Measurements from ENCODE around the gene NREP.

The NREP gene, protein sequence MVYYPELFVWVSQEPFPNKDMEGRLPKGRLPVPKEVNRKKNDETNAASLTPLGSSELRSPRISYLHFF

DNA sequence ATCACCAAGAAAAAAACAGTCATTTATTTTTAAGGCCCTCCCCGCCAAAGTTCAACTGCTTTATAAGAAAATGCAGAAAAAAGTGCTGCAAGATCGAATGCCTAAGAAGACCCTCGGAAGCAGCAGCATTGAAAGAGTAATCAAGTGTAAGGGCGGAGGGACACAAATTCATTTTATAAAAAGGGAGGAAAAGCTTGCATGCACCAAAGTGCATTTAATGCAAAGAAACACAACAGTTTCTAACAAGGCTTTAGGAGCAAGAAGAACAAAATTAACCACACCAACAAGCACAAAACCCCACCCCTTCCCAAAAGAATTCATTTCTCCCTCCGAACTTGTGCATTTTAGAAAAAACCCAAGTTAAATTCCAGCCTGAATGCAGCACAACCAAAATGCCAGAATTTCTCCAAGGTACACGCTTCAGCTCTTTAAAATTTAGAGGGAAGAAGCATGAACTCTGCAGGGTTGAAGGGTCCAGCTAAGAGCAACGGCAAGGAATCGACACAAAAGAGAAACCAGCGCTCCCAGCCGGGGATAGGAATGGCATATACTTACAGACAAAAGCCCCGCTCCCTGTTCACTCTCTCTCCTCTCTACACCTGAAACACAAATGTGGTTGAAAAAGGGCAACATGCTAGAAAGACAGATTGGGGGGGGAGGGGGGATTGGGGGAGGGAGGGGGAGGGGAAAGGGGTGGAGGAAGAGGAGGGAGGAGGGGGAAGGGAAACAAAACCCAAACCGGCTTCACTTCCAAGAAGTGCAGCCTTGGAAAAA lies at the start of gene NREP:
Gene NREP (minus strand): TSS at position 614 of the 774 bp plus-strand sequence. CDS start 1,422 bp downstream, outside the sequence.
- Mint-ChIP-seq H3K27me3 (peaks cover 18% of the 10 kb centered on the region), H3K36me3 (ENCODE audit: low read depth) (no peaks in the 10 kb centered on the region), H3K27ac (peak within 1 kb of the TSS; percentile 84), H3K9me3 (no peaks in the 10 kb centered on the region), H3K4me1 (ENCODE audit: low read depth) (peaks cover 19% of the 10 kb centered on the region), H3K4me3 (peak within 1 kb of the TSS; percentile 82)
- no peak for DNase-seq

DNA sequence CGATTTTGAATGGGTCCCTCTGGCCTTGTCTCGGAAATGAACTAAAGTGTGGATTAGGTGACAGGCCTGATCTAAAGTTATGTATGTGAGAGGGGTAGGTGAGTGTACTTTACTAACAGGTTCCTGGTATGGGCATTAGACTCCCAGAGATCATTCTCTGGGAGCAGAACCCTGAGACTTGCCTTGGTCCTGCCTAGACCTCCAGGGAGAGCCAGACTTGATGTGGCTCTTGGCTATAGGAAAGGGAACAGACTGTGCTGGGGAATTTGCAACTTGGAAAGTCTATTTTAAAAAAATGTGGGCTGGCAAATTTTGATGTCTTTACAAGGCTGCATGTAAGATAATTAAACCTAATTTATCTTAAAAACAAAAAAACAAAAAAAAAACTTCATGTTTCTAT lies 49.8 kb upstream of the NREP start:
- no peaks in the 10 kb centered on the region for H3K9me3 Mint-ChIP-seq
- no peaks in the 10 kb centered on the region for H3K27me3 Mint-ChIP-seq
- H3K4me3 Mint-ChIP-seq: no peak overlapping the region
- no peak overlapping the region for H3K27ac Mint-ChIP-seq
- H3K36me3 Mint-ChIP-seq (ENCODE audit: low read depth): no peaks in the 10 kb centered on the region
- H3K4me1 Mint-ChIP-seq (ENCODE audit: low read depth): peaks cover 2% of the 10 kb centered on the region
- no peak for DNase-seq

DNA sequence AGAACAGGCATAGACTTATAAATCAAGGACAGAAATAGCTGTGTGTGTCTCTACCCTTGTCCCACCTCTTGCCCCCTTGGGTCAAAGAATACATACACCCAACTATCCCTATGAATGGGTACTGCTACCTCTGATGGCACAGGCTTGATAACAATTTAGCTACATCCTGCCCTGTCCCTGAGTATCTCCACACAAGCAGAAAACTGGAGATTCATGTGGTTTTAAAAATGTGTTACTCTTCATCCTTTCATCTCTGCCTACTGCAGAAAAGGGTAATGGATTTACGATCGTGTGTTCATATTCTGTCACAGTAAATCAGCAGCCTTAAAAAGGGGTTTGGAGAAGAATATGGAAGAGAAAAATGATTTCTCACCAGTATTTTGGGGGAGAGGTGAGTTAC lies 49.2 kb upstream of the NREP start:
- H3K9me3 Mint-ChIP-seq: no peaks in the 10 kb centered on the region

DNA sequence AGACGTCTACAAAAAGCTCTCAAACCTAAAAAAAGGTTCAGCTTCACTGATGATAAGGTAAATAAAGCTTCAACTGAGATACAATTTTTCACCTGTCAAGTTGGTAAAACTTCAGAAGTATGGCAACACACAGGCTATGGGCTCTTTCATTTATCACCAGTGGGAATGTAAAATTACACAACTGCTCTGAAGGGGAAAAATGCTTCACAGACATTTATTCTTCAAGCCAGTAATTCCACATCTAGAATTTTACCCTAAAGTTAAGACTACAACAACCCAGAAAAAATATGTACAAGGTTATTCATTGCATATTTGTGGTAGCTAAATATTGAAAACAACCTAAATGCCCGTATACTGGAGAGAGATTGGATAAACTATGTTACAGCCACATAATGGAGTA lies 48.1 kb upstream of the NREP start:
- no peaks in the 10 kb centered on the region for H3K9me3 Mint-ChIP-seq
- DNase-seq: no peak
- no peaks in the 10 kb centered on the region for H3K36me3 Mint-ChIP-seq (ENCODE audit: low read depth)
- H3K4me3 Mint-ChIP-seq: no peak overlapping the region
- H3K27ac Mint-ChIP-seq: no peak overlapping the region
- peaks cover 2% of the 10 kb centered on the region for H3K4me1 Mint-ChIP-seq (ENCODE audit: low read depth)
- no peaks in the 10 kb centered on the region for H3K27me3 Mint-ChIP-seq

More for the DNA sequence above, 49.2 kb upstream of the NREP start:
- Mint-ChIP-seq H3K27me3 (no peaks in the 10 kb centered on the region), H3K36me3 (ENCODE audit: low read depth) (no peaks in the 10 kb centered on the region), H3K4me3 (no peak overlapping the region), H3K27ac (no peak overlapping the region), H3K4me1 (ENCODE audit: low read depth) (peaks cover 2% of the 10 kb centered on the region)
- no peak for DNase-seq

DNA sequence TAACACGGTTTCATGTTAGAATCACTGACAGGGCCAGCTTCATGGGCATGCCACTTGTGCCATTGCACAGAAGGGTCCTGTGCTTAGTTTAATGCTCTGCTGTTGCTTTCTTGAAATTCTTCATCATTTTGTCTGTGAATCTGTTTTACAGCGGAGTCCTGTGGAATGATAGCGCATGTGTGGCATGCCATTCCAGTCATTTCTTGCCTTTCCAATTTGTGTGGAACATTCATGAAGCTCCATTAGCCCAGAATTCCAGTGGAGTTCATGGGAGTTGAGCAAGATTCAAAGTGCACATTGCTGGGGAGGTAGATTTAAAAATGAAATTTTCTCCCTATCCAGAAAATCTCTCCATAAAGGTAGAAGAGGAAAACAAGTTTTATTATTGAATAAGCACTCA lies 43.4 kb upstream of the NREP start:
- no peaks in the 10 kb centered on the region for H3K27me3 Mint-ChIP-seq
- no peak overlapping the region for H3K27ac Mint-ChIP-seq
- H3K4me3 Mint-ChIP-seq: no peak overlapping the region
- no peaks in the 10 kb centered on the region for H3K36me3 Mint-ChIP-seq (ENCODE audit: low read depth)
- no peaks in the 10 kb centered on the region for H3K9me3 Mint-ChIP-seq
- no peak for DNase-seq
- H3K4me1 Mint-ChIP-seq (ENCODE audit: low read depth): no peaks in the 10 kb centered on the region

DNA sequence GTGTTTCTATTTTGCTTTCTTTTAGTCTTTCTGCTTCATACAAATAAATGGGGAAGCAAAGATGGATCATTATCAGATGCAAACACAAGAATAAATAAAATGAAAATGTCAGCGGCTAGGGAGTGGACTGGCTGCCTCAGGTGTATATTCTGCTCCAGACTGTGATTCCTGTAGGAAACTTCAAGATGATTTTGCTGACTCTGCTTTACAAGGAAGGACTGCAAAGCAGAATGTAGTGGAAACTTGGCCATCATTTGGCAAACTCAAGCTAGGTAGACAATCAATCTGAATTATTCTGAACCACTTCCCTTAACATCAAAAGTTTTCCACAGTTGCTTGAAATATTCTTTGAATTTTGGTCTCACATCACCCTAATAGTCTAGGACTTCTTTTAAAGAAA lies 38.1 kb upstream of the NREP start:
- Mint-ChIP-seq H3K27me3 (no peaks in the 10 kb centered on the region), H3K36me3 (ENCODE audit: low read depth) (no peaks in the 10 kb centered on the region), H3K4me3 (no peak overlapping the region), H3K27ac (no peak overlapping the region), H3K9me3 (no peaks in the 10 kb centered on the region), H3K4me1 (ENCODE audit: low read depth) (no peaks in the 10 kb centered on the region)
- no peak for DNase-seq

DNA sequence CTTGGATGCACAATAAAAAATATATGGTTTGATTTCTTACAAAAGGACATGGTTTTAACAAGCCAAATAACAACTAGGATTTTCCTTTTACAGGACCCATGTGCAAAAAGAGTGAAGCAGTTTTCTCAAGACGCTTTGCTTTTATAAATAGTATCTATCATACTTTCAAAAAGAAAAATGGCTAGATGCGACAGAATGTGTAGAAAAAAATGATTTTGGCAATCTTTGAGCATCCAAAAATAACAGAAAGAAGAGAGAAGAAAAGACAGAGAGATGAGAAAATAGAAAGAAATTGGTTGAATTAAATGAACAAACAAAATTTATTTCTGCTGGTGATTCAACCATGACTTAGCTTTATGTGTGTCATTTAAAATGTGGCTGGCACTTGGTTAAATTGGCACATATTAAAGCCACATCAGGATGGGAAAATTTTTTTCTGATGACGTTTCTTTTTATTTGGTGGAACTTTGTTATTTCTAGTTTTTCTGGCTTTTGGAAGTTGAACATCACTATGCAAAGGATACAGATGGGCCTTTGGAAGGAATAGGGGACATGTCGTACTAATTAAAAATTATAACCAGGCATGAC lies 35.6 kb upstream of the NREP start:
- no peaks in the 10 kb centered on the region for H3K4me1 Mint-ChIP-seq (ENCODE audit: low read depth)
- H3K27ac Mint-ChIP-seq: no peak overlapping the region
- no peak for DNase-seq
- no peaks in the 10 kb centered on the region for H3K36me3 Mint-ChIP-seq (ENCODE audit: low read depth)
- H3K4me3 Mint-ChIP-seq: no peak overlapping the region
- H3K9me3 Mint-ChIP-seq: no peaks in the 10 kb centered on the region
- no peaks in the 10 kb centered on the region for H3K27me3 Mint-ChIP-seq

DNA sequence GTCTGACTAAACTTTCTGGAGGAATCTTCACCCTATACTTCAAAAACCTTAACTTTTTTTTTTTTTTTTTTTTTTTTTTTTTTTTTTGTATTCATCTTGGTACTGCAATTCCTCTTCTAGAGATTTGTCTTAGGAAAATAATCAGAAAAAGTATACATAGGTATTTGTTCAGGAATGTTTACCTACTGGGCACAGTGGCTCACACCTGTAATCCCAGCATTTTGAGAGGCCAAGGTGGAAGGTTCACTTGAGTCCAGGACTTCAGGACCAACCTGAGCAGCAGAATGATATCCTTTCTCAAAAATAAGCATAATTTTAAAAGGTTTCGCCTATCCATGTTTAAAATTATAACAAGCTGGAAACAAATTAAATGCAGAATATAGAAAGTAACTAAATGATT lies 33.3 kb upstream of the NREP start:
- no peak overlapping the region for H3K4me3 Mint-ChIP-seq
- H3K27ac Mint-ChIP-seq: no peak overlapping the region
- H3K27me3 Mint-ChIP-seq: no peaks in the 10 kb centered on the region
- no peaks in the 10 kb centered on the region for H3K9me3 Mint-ChIP-seq
- no peaks in the 10 kb centered on the region for H3K4me1 Mint-ChIP-seq (ENCODE audit: low read depth)
- DNase-seq: no peak
- no peaks in the 10 kb centered on the region for H3K36me3 Mint-ChIP-seq (ENCODE audit: low read depth)

DNA sequence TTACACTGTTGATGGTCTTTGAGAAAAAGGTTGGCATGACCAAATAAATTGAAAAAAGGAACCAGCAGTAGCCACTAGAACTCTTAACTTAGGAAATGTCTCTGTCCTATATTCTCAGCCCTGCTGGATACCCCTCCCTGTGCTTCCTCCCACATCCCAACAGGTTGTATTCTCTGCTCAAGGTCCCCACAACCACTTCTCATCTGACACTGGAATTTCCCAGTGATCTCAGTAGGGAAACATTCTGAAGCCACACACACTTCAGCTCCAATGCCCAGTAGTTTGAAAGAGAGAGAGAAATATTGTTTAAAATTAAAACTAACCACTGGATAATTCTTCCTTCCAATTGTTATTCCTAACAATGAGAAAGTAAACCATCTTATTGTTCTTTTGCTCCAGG lies 30.0 kb upstream of the NREP start:
- DNase-seq: no peak

DNA sequence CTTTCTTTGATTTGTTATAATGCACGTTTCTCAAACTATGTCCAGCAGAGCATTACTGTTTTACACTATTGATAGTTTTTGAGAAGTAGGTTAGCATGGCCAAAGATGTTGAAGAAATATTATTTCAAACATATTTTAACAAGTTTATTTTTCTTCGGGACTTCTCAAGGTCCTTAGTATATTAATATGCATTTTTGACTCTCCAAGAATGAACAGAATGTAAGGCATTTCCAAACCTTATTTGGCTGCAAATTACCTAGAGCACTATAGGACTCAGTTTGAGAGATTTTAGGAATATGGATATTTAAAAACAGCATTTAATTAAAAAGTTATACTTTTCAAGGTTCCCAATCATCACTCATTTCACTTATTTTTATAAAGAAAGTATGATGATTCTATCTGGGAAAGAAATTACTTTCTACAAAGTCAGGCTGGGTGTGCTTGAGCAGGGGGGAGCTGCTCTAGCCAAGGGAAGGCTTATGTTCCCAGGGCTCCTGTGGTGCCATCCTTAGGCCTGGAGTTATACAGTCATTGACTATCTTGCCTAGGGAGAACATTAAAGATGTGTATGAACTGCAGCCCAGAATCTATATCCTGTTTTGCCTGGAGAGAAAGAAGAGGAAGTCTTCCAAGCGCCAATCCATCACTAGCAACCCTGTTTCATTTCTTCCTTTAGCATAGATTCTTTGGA lies 27.6 kb upstream of the NREP start:
- Mint-ChIP-seq H3K27me3 (no peaks in the 10 kb centered on the region), H3K36me3 (ENCODE audit: low read depth) (no peaks in the 10 kb centered on the region), H3K9me3 (no peaks in the 10 kb centered on the region), H3K27ac (no peak overlapping the region), H3K4me1 (ENCODE audit: low read depth) (no peaks in the 10 kb centered on the region), H3K4me3 (no peak overlapping the region)
- no peak for DNase-seq

More for the DNA sequence above, 30.0 kb upstream of the NREP start:
- H3K9me3 Mint-ChIP-seq: no peaks in the 10 kb centered on the region
- H3K27me3 Mint-ChIP-seq: no peaks in the 10 kb centered on the region
- H3K4me1 Mint-ChIP-seq (ENCODE audit: low read depth): no peaks in the 10 kb centered on the region
- no peak overlapping the region for H3K4me3 Mint-ChIP-seq
- H3K27ac Mint-ChIP-seq: no peak overlapping the region
- H3K36me3 Mint-ChIP-seq (ENCODE audit: low read depth): no peaks in the 10 kb centered on the region

DNA sequence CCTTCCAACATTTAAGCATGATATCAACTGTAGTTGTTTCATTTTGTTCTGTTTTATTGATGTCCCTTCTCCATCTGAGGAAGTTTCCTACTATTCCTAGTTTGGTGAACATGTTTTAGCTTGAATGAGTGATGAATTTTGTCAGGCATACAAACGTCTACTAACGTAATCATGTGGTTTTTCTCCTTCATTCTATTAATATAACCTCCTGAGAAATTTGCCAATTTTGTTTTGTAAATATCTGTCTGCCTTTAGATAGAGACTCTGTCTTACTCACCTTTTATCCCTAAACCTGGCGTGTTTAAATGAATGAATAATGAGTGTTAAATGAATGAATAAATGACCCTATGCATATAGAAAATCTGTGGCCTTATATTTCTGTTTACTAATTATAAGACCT lies 26.5 kb upstream of the NREP start:
- H3K36me3 Mint-ChIP-seq (ENCODE audit: low read depth): no peaks in the 10 kb centered on the region
- no peaks in the 10 kb centered on the region for H3K27me3 Mint-ChIP-seq
- no peak overlapping the region for H3K27ac Mint-ChIP-seq
- no peak overlapping the region for H3K4me3 Mint-ChIP-seq
- DNase-seq: no peak
- no peaks in the 10 kb centered on the region for H3K4me1 Mint-ChIP-seq (ENCODE audit: low read depth)
- no peaks in the 10 kb centered on the region for H3K9me3 Mint-ChIP-seq

DNA sequence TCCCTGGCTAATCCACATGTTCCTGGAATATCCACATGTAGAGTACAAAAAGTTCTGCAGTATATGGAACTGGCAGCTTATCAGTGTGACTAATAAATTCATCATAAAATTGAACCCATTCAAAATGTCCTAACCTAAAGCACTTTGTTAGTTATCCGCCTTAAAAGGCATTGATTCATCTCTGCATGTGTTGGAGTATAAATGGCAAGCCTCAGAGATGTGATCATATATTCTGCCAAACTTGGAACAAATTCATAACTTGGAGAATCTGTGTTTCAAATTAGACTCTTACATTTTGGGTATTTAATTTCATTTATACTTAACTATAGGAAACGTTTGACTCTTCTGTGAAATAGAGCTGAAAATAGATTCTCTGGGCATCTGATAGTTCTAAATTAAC lies 25.2 kb upstream of the NREP start:
- H3K27me3 Mint-ChIP-seq: no peaks in the 10 kb centered on the region
- H3K9me3 Mint-ChIP-seq: no peaks in the 10 kb centered on the region
- H3K4me1 Mint-ChIP-seq (ENCODE audit: low read depth): no peaks in the 10 kb centered on the region
- H3K27ac Mint-ChIP-seq: no peak overlapping the region
- H3K36me3 Mint-ChIP-seq (ENCODE audit: low read depth): no peaks in the 10 kb centered on the region
- DNase-seq: no peak
- no peak overlapping the region for H3K4me3 Mint-ChIP-seq

DNA sequence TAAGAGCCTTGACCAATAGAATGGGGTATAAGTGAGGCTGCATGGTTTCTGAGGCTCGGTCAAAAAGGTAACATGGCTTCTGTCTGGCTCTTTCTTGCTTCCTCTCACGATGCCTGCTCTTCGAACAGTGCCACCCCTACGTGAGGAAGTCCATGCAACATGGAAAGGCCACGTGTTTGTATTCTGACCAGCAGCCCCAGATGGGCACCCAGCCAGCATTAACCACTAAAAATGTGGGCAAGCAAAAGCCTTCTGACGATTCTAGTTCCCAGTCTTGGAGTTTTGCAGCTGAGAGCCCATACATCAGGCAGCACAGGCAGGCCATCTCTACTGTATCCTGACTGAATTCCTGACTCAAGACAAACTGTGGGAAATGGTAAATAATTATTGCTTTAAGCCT lies 24.2 kb upstream of the NREP start:
- no peaks in the 10 kb centered on the region for H3K36me3 Mint-ChIP-seq (ENCODE audit: low read depth)
- H3K27me3 Mint-ChIP-seq: no peaks in the 10 kb centered on the region
- DNase-seq: no peak
- no peaks in the 10 kb centered on the region for H3K9me3 Mint-ChIP-seq
- H3K27ac Mint-ChIP-seq: no peak overlapping the region
- H3K4me1 Mint-ChIP-seq (ENCODE audit: low read depth): no peaks in the 10 kb centered on the region
- H3K4me3 Mint-ChIP-seq: no peak overlapping the region

DNA sequence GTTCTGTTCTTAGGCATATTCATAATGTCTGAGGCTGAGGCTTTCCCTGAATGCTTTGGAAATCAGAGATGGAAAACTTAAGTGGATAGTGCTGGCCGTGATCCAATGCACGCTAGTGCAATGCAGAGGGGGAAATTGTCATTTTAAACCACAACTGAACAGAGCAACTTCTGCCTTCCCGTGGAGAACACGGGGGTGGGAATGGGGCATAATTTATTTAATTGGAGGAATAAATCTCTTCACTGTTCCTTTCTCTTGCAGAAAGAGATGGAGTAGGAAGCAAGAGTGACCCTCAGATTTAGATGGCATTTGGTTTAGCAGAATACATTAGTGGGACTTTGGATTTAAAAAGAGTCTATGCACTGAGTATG lies 22.9 kb upstream of the NREP start:
- Mint-ChIP-seq H3K36me3 (ENCODE audit: low read depth) (no peaks in the 10 kb centered on the region), H3K27me3 (no peaks in the 10 kb centered on the region), H3K4me1 (ENCODE audit: low read depth) (no peaks in the 10 kb centered on the region), H3K27ac (no peak overlapping the region), H3K9me3 (no peaks in the 10 kb centered on the region), H3K4me3 (no peak overlapping the region)
- no peak for DNase-seq

DNA sequence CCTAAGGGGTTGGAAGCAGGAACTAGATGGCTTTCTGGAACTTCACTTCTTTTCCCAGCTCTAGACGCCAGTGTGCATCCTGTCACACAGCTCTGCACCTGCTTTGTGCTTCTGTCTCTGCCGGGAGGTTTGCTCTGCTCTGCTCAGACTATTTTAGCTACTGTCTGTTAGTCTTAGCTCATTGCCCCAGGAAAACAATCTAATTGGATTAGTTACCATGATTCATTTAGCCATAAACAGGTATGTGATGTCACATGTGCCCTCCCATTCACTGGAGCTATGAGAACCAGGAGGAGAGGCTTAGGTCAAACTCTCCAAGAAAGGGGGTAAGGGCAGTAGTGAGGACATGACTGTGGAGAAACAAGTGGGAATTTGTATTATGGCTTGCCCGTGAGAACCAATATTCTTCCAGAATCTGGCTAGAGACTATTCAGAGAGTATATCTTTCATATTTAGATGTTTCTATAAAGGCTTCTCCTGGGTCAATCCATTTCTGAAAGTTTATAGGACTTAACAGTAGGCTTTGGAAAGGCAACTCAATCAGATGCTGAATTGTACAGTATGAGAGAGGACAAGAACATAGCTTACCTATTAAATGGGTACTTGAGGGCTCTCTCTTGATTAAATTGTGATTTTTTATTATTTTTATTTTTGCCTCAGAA lies 22.4 kb upstream of the NREP start:
- Mint-ChIP-seq H3K27ac (no peak overlapping the region), H3K4me1 (ENCODE audit: low read depth) (no peaks in the 10 kb centered on the region), H3K27me3 (no peaks in the 10 kb centered on the region), H3K9me3 (no peaks in the 10 kb centered on the region), H3K4me3 (no peak overlapping the region), H3K36me3 (ENCODE audit: low read depth) (no peaks in the 10 kb centered on the region)
- no peak for DNase-seq
